Erythroblast (primary cell): ENCODE results near the gene KIF25.

Experiments used
- GATA1 ChIP-seq: IDR thresholded peaks from 2 replicates; pipeline ENCODE4 v1.6.1; 2011; ENCODE audit warnings: low read depth, mild to moderate bottlenecking, control low read depth, low read length, moderate library complexity
- POLR2A ChIP-seq: IDR thresholded peaks from 2 replicates; pipeline ENCODE4 v1.6.1; 2011; ENCODE audit warnings: mild to moderate bottlenecking, low read length

DNA sequence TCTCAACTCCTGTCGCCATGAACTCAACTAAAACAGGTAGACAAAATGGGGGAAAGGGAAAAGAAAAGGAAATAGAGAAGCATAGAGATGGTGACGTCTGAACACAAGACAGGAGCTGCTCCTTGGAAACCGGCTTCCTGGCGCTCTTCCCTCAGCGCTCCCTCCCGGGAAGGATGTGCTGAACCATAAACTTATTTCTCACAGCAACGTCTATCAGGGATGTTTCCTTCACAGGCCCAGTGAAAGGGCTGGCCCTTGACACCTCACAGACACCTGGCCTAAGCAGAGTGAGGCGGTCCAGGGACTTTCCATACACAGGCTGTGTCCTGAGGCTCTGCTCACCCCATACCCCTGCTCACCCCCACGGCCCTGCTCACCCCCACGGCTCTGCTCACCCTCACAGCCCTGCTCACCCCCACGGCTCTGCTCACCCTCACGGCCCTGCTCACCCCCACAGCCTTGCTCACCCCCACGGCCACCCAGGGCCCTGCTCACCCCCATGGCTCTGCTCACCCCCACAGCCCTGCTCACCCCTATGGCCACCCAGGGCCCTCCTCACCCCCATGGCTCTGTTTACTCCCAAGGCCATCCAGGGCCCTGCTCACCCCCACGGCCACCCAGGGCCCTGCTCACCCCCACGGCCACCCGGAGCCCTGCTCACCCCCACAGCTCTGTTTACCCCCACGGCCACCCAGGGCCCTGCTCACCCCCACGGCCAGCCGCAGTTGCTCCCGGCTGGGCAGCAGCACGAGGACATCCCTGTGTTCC, 80.9 kb downstream of the KIF25 start:
- no peak for TF ChIP-seq POLR2A
- TF ChIP-seq GATA1, result no peak
